ENCODE data around the gene ACSL1. TPM values are rescaled to one million over a fixed set of nuclear protein-coding genes. Genes with fewer than 3 reads are reported as not detected.

Gene ACSL1
- total RNA-seq, 1 experiment from 2014 or later = 20.0 TPM

DNA sequence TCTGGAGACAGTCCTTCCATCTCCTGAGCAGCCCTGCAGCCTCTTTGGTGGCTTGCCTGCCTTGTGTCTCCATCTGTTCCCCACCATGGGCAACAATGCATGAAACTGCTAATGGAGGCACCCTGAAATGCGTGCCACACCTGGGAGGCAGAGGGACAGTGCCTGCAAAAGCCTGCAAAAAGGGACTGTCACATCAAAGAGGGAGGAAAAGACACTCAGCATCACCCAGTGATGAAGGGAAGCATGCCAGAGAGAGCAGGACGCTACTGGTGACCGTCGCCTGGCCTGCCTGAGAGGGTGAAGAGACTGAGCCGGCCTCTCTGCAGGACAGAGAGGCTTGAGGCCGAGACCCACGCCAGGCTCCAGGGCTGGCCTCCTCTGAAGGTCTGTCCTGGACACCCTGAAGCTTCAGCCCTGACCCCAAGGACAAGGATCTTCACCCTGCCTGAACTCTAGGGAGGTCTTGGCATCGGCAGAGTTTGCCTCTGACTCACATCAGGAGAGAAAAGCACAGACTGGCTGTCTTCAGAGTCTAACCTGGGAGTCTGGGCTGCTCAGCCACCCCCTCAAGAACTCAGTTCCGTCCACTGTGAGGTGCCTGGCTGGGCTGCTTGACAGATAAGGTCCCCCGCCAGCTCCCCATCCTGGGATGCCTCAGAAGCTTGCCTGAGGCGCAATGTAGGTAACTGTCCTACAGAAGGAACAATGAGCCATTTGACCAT, 8.1 kb downstream of the ACSL1 start:
- H3K4me2 ChIP-seq (ENCODE audit: low read length) = no peak overlapping the region
- intact Hi-C loops (cut with micrococcal nuclease) = no loop called here
- ChIA-PET CTCF (no interaction called here), POLR2A (ENCODE audit: unreplicated experiment) (no interaction called here)
- TF ChIP-seq, protein P1, sequence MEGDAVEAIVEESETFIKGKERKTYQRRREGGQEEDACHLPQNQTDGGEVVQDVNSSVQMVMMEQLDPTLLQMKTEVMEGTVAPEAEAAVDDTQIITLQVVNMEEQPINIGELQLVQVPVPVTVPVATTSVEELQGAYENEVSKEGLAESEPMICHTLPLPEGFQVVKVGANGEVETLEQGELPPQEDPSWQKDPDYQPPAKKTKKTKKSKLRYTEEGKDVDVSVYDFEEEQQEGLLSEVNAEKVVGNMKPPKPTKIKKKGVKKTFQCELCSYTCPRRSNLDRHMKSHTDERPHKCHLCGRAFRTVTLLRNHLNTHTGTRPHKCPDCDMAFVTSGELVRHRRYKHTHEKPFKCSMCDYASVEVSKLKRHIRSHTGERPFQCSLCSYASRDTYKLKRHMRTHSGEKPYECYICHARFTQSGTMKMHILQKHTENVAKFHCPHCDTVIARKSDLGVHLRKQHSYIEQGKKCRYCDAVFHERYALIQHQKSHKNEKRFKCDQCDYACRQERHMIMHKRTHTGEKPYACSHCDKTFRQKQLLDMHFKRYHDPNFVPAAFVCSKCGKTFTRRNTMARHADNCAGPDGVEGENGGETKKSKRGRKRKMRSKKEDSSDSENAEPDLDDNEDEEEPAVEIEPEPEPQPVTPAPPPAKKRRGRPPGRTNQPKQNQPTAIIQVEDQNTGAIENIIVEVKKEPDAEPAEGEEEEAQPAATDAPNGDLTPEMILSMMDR (conservative IDR thresholded peaks at IDR 0.05; ENCODE audit: low read depth, low read length) = no peak
- no peak for TF ChIP-seq EZH2phosphoT487 (IDR thresholded peaks at IDR 0.05; ENCODE audit: borderline replicate concordance, low read length)
- no peak for TF ChIP-seq EZH2 (IDR thresholded peaks at IDR 0.05; ENCODE audit: low read length, unreplicated experiment)
- no peaks in the 10 kb centered on the region for H3K27me3 ChIP-seq (ENCODE audit: low read length)
- DNase-seq (no peak), ATAC-seq (no peak)
- H3K9ac ChIP-seq (ENCODE audit: low read length) = no peak overlapping the region
- H4K20me1 ChIP-seq (ENCODE audit: low read length) = no peaks in the 10 kb centered on the region
- H3F3A ChIP-seq (ENCODE audit: low read length, unreplicated experiment) = no peaks in the 10 kb centered on the region
- H3K4me1 ChIP-seq (ENCODE audit: insufficient read depth, low read length) = peaks cover 32% of the 10 kb centered on the region
- no peaks in the 10 kb centered on the region for H3K9me2 ChIP-seq (replicated peaks; ENCODE audit: low read length)
- BruUV-seq (replicated peaks) = no TSS peak
- H3K79me2 ChIP-seq (ENCODE audit: low read length) = peaks cover 54% of the 10 kb centered on the region
- no peak overlapping the region for H3K4me3 ChIP-seq (ENCODE audit: low read length)
- no peaks in the 10 kb centered on the region for H3K9me3 ChIP-seq (ENCODE audit: low read length)
- no peak overlapping the region for H3K27ac ChIP-seq (ENCODE audit: low read length)
- H3K36me3 ChIP-seq (ENCODE audit: low read depth, low read length) = no peaks in the 10 kb centered on the region
- H2AFZ ChIP-seq (ENCODE audit: low read length) = no peak overlapping the region

DNA sequence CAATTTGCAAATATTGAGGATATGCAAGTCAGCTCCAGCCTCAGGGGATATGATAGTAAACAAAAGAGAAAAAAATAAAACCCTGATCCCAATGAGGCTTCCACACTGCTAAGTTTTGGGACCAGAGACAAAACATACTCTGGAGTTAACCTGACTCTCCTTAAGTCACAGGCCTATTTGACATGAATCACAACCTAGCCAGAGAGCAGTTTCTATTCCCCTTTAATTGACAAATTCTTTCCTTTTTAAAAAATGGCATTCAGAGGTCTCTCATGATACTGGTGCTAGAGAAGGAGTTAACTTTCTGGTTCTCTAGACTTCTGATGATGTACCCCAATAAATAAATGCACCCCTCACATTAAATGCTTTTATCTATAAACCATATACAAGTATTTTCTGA, 8.8 kb downstream of the ACSL1 start:
- ATAC-seq (no peak), DNase-seq (no peak)
- Histone ChIP-seq H3K4me2 (ENCODE audit: low read length) (no peak overlapping the region), H3F3A (ENCODE audit: low read length, unreplicated experiment) (no peaks in the 10 kb centered on the region), H4K20me1 (ENCODE audit: low read length) (no peaks in the 10 kb centered on the region), H2AFZ (ENCODE audit: low read length) (no peak overlapping the region), H3K79me2 (ENCODE audit: low read length) (peaks cover 52% of the 10 kb centered on the region), H3K9ac (ENCODE audit: low read length) (no peak overlapping the region), H3K4me1 (ENCODE audit: insufficient read depth, low read length) (peaks cover 39% of the 10 kb centered on the region), H3K27me3 (ENCODE audit: low read length) (no peaks in the 10 kb centered on the region), H3K27ac (ENCODE audit: low read length) (no peak overlapping the region), H3K9me2 (replicated peaks; ENCODE audit: low read length) (no peaks in the 10 kb centered on the region), H3K36me3 (ENCODE audit: low read depth, low read length) (no peaks in the 10 kb centered on the region), H3K4me3 (ENCODE audit: low read length) (no peak overlapping the region), H3K9me3 (ENCODE audit: low read length) (no peaks in the 10 kb centered on the region)
- ChIA-PET CTCF (no interaction called here), POLR2A (ENCODE audit: unreplicated experiment) (no interaction called here)
- no peak for TF ChIP-seq EZH2 (IDR thresholded peaks at IDR 0.05; ENCODE audit: low read length, unreplicated experiment)
- TF ChIP-seq, protein P1 (conservative IDR thresholded peaks at IDR 0.05; ENCODE audit: low read depth, low read length) = no peak
- no TSS peak for BruUV-seq (replicated peaks)
- intact Hi-C loops (cut with micrococcal nuclease) = no loop called here

DNA sequence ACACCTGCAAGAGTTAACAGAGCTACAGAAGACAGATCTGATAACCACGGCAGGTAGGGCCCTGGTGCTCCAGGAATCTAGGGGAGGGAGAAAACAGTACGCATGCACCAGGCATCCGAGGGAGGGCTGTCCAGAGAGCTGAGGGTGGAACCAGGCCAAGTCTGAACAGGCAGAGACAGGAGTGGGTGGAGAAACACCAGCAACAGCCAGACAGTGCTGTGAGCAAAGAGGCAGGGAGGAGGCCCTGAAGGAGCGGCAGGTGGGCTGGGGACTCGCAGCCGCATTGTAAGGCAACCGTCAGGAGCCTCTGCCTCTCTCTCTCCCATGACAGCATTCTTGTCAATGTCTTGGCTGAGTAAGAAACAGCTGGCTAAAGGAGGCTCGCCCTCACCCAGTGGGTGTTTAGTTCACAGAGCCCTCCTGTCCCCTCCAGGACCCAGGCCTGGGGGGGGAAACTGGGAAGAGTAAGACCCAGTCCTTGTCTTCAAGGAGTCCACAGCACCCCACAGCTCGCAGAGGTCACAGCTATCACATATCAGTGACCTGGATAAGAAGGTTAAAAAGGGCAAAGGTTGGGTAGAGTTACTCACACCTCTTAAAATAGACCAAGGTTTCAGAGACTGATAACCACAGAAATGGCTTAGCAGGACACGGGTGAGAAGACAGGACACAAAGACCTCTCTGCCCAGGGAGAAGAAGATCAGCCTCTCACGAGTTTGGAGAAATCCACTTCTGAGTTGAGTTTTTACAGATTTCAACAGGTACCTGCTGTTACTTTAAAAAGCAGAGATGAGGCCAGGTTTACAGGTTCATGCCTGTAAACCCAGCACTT, 10.5 kb downstream of the ACSL1 start:
- no peaks in the 10 kb centered on the region for H3K9me3 ChIP-seq (ENCODE audit: low read length)

More for the DNA sequence above, 10.5 kb downstream of the ACSL1 start:
- intact Hi-C loops (cut with micrococcal nuclease) = no loop called here
- Histone ChIP-seq H2AFZ (ENCODE audit: low read length) (peak overlapping the region; percentile 23; the same call in 1 of the 2 replicates), H3K4me1 (ENCODE audit: insufficient read depth, low read length) (peaks cover 41% of the 10 kb centered on the region), H3K27ac (ENCODE audit: low read length) (0 out of 2 replicates have a peak overlapping the region, but pooled peaks have one; percentile 4), H3K36me3 (ENCODE audit: low read depth, low read length) (no peaks in the 10 kb centered on the region), H4K20me1 (ENCODE audit: low read length) (no peaks in the 10 kb centered on the region), H3K9me2 (replicated peaks; ENCODE audit: low read length) (no peaks in the 10 kb centered on the region), H3F3A (ENCODE audit: low read length, unreplicated experiment) (no peaks in the 10 kb centered on the region), H3K9ac (ENCODE audit: low read length) (no peak overlapping the region), H3K79me2 (ENCODE audit: low read length) (peaks cover 50% of the 10 kb centered on the region), H3K4me2 (ENCODE audit: low read length) (peak overlapping the region; percentile 77), H3K4me3 (ENCODE audit: low read length) (peak overlapping the region; percentile 54), H3K27me3 (ENCODE audit: low read length) (no peaks in the 10 kb centered on the region)
- BruUV-seq (replicated peaks) = no TSS peak
- DNase-seq = peak; percentile 72
- TF ChIP-seq, protein P1 (conservative IDR thresholded peaks at IDR 0.05; ENCODE audit: low read depth, low read length) = no peak
- TF ChIP-seq EZH2phosphoT487 (IDR thresholded peaks at IDR 0.05; ENCODE audit: borderline replicate concordance, low read length) = no peak
- no peak for TF ChIP-seq EZH2 (IDR thresholded peaks at IDR 0.05; ENCODE audit: low read length, unreplicated experiment)
- ChIA-PET POLR2A (ENCODE audit: unreplicated experiment) (no interaction called here), CTCF (no interaction called here)
- ATAC-seq = peak; percentile 79
